GM19023 (cell line): ENCODE data around the gene STAT2.
A peak's percentile ranks its signal among the peaks of the same experiment; 100 is the strongest.
"Not testable (repeated sequence)": the region's sequence is repeated elsewhere in the genome, so short reads cannot be mapped to it uniquely, and the experiment has no call there.

Source experiments
- ATAC-seq: cut with Tn5 transposase; IDR thresholded peaks from one replicate; pipeline ENCODE4 v1.9.1; 2021; ENCODE audit warnings: mild to moderate bottlenecking, moderate library complexity; ENCODE audit not compliant: unreplicated experiment

The STAT2 gene

DNA sequence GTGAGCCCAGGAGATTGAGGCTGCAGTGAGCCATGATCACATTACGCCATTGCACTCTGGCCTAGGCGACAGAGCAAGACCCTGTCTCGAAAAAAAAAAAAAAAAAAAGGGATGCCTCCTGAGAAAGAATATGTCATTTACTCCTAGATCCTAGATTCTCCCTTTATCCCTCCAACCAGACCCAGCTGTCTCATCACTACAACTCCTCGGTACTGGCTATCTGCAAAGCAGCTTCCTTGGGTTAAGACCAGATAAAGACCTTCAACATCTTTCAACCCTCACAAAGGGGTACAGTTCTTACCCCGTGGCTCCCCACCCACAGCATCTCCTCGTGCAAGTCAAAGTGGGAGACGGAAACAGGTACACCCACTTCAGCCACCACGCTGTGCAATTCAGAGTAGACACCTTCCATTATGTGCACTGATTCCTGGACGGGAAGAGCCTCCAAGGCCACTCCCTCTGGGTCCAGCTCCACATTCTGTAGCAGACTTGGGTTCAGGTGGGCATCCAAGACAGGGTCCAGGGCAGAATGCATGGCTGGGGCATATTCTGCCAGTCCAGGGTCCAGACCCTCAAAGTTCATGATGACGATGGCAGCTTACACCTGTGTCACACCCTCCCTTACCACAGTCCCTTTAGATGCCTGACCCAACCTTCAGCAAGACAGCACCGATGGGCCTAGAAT lies 27.3 kb downstream of the STAT2 start:
- no peak for ATAC-seq

DNA sequence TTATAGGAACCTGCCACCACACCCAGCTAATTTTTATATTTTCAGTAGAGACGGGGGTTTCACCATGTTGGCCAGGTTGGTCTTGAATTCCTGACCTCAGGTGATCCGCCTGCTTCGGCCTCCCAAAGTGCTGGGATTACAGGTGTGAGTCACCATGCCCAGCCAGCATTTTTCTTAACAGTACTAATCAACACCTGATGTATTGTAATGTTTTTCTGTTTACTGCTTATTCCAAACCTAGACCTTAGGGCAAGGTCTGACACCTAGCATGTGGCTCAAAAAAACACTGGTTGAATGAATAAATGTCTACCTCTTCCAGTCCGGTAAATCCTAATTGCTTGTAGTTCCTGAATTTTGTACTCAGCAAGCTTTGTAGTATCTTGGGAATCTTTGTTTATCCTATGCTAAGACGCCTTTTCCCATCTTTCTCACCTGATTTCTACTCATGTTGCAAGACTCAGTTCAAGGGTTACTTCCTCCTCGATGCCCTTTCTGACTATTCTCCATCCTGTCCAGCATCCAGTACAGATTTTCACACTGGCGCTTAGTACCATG lies 28.9 kb downstream of the STAT2 start:
- no peak for ATAC-seq

DNA sequence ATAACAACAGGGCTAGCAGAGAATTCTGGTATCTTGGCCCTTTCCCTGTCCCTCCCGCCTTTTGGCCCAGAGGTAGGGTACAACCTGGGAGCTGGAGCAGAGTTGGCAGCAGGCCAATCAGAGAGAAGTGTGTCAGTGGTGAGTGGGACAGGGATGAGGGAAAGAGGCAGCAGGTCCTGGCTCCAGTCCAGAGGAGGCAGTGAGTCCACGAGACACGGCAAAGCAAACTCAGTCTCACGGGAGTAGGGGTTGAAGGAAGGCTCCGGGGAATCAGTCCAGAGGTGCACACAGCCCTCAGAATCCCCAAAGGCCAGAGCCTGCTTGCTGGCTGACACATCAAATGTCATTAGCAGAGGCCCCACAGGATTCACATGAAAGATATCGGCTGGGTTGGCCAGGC lies 33.4 kb downstream of the STAT2 start:
- no peak for ATAC-seq

DNA sequence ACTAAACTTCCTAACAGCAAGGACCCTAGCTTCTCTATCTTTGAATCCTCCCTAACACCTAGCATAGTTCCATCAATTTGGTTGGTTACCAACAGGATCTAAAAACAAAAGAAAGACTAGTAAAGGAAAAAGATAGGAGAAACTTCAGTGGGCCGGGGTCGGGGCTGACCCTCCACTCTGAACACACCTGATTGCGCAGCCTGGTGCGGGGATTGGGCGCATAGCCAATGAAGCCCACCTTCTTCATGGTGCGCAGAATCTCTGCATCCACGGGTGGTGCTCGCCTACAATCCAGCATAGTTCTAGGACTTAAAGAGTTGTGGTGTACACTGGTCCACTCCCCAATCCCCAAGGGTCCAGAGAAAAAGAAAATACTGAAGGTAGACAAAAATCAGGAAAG lies 33.8 kb downstream of the STAT2 start:
- ATAC-seq, result no peak

DNA sequence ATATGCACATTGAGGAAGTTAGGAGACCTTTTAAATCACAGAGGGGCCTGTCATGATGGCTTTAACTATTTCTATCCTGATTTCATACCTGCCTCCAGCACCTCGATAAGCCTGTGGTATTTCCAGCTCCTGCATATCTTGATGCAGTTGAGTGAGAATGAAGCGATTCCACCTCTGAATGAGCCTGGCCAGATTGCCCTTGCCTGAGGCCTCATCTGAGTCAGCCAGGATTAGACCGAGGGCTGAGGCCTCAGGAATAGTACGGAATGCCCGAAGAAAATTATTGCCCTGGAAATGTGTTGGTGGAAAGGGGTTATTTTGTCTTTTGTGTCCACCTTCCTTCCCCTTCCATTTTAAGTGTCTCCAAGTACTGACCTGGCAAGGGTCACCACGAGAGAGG lies 35.7 kb downstream of the STAT2 start:
- ATAC-seq, result no peak

DNA sequence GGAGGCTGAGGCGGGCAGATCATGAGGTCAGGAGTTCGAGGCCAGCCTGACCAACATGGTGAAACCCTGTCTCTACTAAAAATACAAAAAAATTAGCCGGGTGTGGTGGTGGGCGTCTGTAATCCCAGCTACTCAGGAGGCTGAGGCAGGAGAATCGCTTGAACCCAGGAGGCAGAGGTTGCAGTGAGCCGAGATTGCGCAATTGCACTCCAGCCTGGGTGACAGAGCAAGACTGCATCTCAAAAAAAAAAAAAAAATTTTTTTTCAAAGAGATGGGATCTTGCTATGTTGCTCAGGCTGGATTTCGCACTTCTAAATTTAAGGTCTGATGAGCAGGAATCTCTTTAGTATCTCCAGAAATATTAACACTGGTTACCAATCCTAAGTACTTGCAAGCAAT lies 38.3 kb downstream of the STAT2 start:
- not testable (repeated sequence) for ATAC-seq

DNA sequence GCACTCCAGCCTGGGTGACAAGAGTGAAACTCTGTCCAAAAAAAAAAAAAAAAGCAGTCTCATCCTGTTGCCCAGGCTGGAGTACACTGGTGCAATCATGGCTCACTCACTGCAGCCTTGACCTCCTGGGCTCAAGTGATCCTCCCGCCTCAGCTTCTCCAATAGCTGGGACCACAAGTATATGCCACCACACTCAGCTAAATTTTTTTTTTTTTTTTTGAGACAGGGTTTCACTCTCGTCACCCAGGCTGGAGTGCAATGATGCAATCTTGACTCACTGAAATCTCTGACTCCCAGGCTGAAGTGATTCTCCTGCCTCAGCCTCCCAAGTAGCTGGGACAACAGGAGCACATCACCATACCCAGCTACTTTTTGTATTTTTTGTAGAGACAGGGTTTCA lies 38.9 kb downstream of the STAT2 start:
- no peak for ATAC-seq

DNA sequence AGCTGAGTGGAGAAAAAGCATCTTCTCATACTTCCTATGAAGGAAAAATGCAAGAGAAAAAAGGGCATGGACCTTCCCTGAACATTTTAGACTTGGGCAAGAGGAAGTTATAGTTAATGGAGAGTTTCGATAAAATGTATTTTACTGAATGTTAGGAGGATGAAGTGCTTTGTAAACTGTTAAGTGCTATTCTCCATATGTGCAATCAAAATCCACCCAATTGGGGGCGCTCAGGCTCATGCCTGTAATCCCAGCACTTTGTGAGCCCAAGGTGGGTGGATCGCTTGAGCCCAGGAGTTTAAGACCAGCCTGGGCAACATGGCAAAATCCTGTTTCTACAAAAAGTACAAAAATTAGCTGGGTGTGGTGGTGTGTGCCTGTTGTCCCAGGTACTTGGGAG lies 42.2 kb downstream of the STAT2 start:
- no peak for ATAC-seq

DNA sequence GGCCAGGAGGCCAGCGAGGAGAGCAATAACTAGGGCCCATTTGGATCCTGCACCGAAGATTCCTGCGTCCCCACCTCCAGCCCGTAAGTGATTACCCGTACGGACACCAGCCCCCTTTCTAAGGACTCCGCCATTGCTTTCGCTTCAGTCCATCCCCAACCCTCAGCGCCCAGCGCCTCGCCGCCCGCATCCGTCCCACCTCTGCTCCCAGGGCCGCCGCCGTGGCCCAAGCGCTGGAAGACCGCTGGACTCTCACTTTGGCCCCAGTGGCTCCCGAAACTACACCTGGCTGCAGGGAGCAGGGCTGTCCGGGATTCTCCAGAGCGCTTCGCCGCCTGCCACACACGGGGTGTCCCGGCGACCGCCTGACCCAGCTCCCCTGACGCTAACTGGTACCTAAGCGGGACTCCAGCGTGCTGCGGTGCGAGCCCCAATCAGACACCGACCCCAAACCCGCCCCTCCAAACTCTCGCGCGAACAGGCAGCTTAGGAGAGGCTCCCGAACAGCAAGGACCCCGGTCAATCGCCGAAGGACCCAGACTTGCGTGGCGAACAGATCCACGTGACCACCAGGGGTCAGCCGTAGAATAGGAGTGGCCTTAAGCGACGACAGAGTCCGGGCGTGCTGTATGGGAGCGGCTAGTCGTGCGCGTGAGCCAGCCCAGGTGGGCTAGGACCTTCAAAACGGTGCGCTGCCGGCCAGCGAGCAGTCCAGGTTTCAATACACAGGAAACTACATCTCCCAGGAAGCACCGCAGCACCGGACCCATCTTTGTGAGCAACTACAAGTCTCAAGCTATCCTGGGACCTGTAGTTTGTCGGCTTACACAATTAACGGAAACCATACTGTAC lies 44.1 kb downstream of the STAT2 start, which contains the start of gene CNPY2:
TSS of gene CNPY2 (minus strand) at position 367 of the 852 bp plus-strand sequence. CDS start 771 bp downstream, outside the sequence.
- ATAC-seq, result peak; percentile 89

DNA sequence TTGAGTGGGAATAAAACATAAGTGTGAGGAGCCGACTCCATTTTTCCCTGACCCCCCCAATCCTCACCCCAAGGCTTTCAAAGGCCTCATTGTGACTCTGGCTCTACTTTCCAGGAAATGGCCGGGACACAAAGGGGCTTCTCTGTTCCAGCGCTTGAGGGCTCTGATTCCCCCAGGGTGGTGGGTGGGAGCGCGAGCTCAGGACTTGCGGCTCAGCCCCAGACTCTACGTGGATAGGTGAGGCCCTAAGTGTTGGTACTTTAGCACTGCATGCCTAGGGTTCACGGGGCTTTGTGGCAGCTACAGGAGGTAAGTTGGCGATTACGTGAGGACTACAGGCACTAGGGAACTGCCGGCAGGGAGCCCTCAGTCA lies 44.7 kb downstream of the STAT2 start:
- ATAC-seq, result no peak

DNA sequence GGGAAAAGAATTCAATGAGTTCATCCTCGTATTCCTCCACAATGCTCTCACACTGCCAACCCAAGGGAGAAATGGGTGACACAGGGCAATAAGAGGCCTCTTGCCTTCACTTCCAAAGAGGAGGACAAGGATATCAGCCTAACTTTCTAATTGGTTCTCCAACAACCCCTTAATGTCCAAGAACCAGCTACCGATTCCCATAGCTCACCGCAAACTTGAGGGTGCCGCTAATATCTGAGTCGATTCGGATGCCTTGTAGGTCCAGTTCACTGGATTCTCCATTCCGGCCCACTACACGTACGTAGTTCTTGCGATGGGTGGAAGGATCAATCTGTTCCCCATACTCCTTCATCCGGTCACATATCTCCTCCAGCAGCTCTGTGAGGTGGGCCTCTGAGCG lies 48.9 kb downstream of the STAT2 start:
- ATAC-seq, result no peak

DNA sequence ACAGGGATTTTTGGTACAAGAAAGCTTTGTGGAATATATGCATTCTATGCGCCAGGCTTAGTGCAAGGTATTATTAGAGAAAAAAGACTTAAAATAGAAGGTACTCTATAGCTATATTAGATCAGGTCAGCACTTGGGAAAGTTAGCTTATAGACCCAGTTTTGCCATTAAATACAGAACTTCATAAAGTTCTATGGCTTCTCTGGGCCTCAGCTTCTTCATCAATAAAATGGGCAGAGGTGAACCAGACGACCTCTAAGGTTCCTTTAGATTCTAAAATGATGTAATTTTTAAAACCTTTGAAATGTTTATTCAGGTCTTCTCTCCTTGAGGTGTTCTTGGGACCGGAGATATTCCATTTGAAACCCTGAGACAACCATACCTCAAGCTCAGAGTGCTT lies 51.2 kb downstream of the STAT2 start:
- ATAC-seq, result no peak

DNA sequence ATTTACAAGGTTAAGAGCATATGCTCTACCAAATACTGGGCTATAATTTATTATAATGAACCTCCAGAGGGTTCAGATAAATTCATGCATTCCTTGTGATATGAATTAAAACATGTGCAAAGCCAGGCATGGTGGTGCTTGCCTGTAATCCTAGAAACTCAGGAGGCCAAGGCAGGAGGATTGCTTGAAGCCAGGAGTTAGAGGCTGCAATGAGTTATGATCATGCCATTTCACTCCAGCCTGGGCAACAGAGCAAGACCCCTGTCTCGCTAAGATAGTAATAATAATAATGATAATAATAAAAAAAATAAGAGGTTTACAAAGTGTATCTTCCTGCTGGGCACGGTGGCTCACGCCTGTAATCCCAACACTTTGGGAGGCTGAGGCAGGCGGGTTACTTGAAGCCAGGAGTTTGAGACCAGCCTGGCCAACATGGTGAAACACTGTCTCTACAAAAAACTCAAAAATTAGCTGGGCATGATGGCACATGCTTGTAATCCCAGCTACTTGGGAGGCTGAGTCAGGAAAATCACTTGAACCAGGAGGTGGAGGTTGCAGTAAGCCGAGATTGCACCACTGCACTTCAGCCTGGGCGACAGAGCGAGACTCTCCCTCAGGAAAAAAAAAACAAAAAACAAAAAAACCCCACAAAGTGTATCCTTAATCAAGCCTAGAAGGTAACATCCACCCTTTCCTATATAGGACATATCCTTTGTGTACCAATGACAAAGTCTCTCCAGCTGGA lies 52.5 kb downstream of the STAT2 start:
- no peak for ATAC-seq

DNA sequence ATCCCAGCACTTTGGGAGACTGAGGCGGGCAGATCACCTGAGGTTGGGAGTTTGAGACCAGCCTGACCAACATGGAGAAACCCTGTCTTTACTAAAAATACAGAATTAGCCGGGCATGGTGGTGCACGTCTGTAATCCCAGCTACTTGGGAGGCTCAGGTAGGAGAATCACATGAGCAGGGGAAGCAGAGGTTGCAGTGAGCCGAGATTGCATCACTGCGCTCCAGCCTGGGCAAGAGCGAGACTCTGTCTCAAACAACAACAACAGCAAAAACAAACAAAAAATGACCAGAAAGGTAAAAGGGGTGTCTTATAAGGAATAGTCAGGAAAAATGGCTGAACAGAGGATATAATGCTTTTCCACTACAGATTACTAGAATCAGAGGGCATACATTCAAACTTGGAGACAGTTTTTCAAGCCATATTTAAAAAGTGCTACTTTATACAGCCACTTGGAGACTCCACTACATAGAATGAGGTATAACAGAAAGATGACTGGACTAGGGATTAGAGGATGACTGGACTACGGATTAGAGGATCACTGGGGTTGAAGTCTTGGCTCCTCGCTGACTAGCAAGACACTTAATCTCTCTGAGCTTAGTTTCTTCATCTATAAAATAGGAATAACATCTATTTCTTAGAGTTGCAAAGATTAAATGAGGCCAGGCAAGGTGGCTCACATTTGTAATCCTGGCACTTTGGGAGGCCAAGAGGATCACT lies 54.9 kb downstream of the STAT2 start:
- no peak for ATAC-seq

DNA sequence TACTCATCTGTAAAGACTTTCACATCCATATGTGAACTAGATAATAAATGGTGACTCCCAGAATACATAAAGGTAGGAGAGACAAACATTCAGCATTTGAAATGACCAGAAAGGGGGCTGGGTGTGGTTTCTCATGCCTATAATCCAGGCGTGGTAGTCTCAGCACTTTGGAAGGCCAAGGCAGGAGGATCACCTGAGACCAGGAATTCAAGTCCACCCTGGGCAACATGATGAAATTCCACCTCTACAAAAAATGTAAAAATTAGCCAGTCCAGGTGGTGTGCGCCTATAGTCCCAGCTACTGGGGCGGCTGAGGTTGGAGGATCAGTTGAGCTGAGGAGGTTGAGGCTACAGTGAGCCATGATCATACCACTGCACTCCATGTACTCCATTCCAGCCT lies 55.6 kb downstream of the STAT2 start:
- no peak for ATAC-seq

DNA sequence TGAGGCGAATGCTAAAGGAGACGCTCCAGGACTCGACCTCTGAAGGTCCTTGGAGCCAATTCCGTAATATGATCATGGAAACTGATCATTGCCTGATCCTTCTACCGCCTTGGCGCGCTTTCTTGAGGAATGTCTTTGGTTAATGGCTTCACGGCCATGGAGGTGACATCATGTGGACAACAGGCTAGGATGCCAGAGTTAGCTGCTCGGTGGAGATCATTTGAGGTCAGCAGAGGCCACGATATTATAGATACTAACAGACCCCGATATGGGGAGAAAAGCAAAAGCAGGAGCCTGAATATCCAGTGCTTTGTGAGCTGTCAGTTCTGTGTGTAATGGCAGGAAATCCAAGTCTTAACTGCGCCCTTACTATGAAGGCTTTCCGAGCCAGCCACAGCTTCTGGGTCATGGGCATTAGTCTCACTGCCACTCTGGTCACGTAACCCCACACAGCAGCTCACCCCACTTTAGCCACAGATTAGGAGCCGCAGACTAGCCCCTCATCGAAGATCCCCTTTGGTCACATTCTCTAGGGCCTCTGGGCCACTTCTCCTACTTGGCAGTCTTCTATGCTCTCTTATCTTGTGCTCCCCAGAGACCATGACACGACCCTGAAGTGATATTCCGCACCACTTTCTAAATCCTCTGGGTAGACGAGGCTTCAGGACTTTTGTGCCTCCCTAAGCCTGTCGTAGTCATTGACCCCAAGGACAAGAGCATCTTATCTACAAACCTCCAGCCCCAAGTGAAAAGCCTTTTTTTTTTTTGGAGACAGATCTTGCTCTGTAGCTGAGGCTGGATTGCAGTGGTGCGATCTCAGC lies 59.1 kb downstream of the STAT2 start:
- ATAC-seq, result no peak

DNA sequence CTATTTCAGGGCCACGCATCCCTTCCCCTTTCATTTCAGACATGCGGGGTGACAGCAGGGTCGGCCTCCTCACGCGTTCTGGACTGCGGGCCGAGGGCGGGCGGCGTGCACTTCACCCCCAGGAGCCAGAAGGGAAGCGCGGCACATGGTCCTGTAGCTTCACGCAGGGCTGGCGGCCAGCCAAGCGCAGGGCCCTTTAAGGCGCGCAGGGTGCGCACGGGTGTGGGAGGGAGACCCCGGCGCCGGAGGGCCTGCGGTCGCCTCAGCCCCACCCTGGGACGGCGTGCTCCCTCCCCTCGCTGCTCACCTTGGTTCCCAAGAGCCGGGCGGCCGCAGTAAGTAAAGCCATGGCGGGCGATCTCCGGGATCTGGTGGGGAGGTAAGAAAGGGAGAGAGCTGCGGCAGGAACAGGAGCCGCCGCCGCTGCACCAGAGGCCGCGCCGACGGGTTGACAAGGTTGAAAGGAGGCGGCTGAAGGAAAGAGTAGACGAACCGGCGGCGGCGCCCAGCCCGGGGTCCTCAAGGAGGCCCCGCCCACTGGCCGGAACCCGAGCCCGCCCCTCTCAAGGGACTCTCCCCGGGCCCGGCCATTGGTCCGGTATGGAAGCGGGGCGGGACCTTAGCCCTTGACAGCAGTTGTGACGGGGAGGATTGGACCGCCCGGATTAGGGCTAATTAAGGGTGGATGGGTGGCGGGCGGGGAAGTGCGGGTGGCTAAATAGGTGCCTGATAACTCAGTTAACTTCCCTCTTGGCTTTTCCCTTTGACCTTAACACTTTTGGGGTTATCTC lies 59.9 kb downstream of the STAT2 start, which contains the start of gene CS:
TSS of gene CS (minus strand) at position 478 of the 791 bp plus-strand sequence. CDS start at position 349, 129 bp downstream.
- peak; percentile 94 for ATAC-seq

DNA sequence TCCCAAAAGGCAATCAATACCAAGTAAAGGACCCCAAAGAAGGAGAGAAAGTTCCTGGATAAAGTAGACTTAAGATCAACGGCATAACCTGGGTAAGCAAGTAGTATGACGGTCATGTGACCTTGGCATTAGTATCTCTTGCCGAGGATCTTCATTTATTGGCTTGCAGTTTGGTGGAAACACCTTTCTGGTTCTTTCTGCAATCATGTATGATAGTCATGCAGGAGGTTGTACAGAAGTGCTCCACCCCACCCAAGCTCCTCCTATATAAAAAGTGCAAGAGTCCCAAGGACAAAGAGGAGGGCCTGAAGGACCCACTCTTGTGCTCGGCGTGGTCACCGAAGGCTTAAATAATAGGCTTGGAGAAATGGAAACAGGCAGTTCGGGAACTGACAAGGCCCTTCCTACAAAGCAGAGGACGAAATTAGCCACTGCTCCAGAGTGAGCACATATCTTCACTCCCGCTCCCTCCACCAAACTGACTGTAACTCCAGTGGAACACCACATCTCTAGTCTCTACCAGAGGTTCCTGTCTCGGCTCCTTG lies 60.5 kb downstream of the STAT2 start:
- peak; percentile 2 for ATAC-seq

DNA sequence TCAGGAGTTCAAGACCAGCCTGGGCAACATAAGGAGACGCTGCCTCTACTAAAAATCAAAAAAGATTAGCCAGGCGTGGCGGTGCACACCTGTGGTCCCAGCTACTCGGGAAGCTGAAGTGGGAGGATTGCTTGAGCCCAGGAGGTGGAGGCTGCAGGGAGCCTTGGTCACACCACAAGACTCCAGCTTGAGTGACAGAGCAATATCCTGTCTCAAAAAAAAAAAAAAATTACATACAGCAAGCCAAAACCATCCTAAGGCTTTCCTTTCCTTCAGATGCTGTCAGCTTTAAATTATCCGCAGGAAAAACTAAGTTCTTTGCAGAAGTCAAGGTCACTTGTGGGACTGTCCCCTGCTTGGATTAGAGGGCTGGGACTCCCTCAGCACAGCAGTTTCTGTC lies 61.1 kb downstream of the STAT2 start:
- no peak for ATAC-seq
